CD4-positive, alpha-beta T cell (primary cell): ENCODE measurements around the gene ABCC2. TPM values are rescaled to one million over a fixed set of nuclear protein-coding genes. Genes with fewer than 3 reads are reported as not detected.
"Not testable (repeated sequence)": the region's sequence is repeated elsewhere in the genome, so short reads cannot be mapped to it uniquely, and the experiment has no call there.

ENCODE experiments used
- ATAC-seq: fragments of 200-7000 bp; cut with Tn5 transposase; one replicate; pipeline ENCODE4 v1.10.0; 2022; ENCODE audit warnings: mild to moderate bottlenecking; ENCODE audit not compliant: poor library complexity
- CTCF ChIA-PET: fragments of 350-600 bp; sonication (Branson Sonifier 250); formaldehyde crosslinking; loops from one replicate; lab custom pipeline; 2021; ENCODE audit warnings: antibody characterized with exemption, inconsistent platforms; lab: Charles Lee
- POLR2A ChIA-PET: fragments of 350-600 bp; sonication (Branson Sonifier 250); formaldehyde crosslinking; loops from one replicate; lab custom pipeline; 2021; ENCODE audit warnings: antibody characterized with exemption, inconsistent platforms; lab: Charles Lee
- DNase-seq, 14 experiments: peaks; one replicate each; pipeline ENCODE4 v3.0.0-alpha.2; 2013 to 2020; ENCODE audit warnings: mixed read lengths in 2 of 14
- H3K27ac ChIP-seq, 2 donors: one replicate each; pipeline versions ENCODE4 v1.5.1 to v1.7.0; 2013; ENCODE audit warnings: low read length in 2 of 2, low read depth in 1 of 2, mild to moderate bottlenecking in 1 of 2
- H3K27me3 ChIP-seq, 2 experiments: 1 replicate in 1 of 2; 2 replicates in 1 of 2; pipeline versions ENCODE4 v1.6.1 to v1.7.0; 2013; ENCODE audit warnings: low read length in 2 of 2, control low read depth in 1 of 2, mild to moderate bottlenecking in 1 of 2, moderate library complexity in 1 of 2; ENCODE audit not compliant: insufficient read depth in 2 of 2, control insufficient read depth in 1 of 2
- H3K36me3 ChIP-seq: one replicate; pipeline ENCODE4 v1.6.1; 2013; ENCODE audit warnings: low read length, control low read depth; ENCODE audit not compliant: insufficient read depth
- H3K4me1 ChIP-seq: one replicate; pipeline ENCODE4 v1.6.1; 2013; ENCODE audit warnings: low read length, control low read depth; ENCODE audit not compliant: insufficient read depth
- H3K4me3 ChIP-seq: one replicate; pipeline ENCODE4 v1.5.1; 2013; ENCODE audit warnings: mild to moderate bottlenecking, low read length, moderate library complexity
- H3K9me3 ChIP-seq, 2 experiments: 1 replicate in 1 of 2; 2 replicates in 1 of 2; pipeline versions ENCODE4 v1.6.1 to v1.7.0; 2013; ENCODE audit warnings: low read length in 2 of 2, mild to moderate bottlenecking in 2 of 2, control low read depth in 1 of 2, moderate library complexity in 1 of 2; ENCODE audit not compliant: control insufficient read depth in 1 of 2, insufficient read depth in 1 of 2
- H3K27ac Mint-ChIP-seq: one replicate; pipeline ENCODE4 v1.8.0; 2020; ENCODE audit warnings: mixed read lengths
- H3K27me3 Mint-ChIP-seq: one replicate; pipeline ENCODE4 v1.8.0; 2021; ENCODE audit warnings: mixed read lengths
- H3K36me3 Mint-ChIP-seq: one replicate; pipeline ENCODE4 v1.8.0; 2021; ENCODE audit warnings: low read depth, mixed read lengths
- H3K4me1 Mint-ChIP-seq: one replicate; pipeline ENCODE4 v1.8.0; 2021; ENCODE audit warnings: low read depth, mixed read lengths
- H3K4me3 Mint-ChIP-seq: one replicate; pipeline ENCODE4 v1.8.0; 2020; ENCODE audit warnings: mild to moderate bottlenecking, mixed read lengths
- H3K9me3 Mint-ChIP-seq: one replicate; pipeline ENCODE4 v1.8.0; 2020; ENCODE audit warnings: mixed read lengths
- intact Hi-C, 2 experiments: fragments of 100-400 bp; cut with DNase I in 1 of 2; cut with micrococcal nuclease in 1 of 2; formaldehyde crosslinking; loops; one replicate each; pipeline versions ENCODE4 v1.15.1 to v1.9.0; 2023 to 2025; cut with DNase I, micrococcal nuclease
- total RNA-seq, 174 experiments: library from RNA in 2 of 174; stranded (reverse) in 2 of 174; gene quantifications; one replicate each; pipeline ENCODE4 v1.2.3 and lab custom pipeline; 2021 to 2026
- TF ChIP-seq, protein P1 (sequence below): fragments of 200-600 bp; IDR thresholded peaks from one replicate; pipeline ENCODE4 v1.8.0; 2022; ENCODE audit warnings: antibody characterized with exemption, mild to moderate bottlenecking

The ABCC2 gene
- total RNA-seq, 2 experiments from 2014 or later: 3.0 to 3.4 TPM

DNA sequence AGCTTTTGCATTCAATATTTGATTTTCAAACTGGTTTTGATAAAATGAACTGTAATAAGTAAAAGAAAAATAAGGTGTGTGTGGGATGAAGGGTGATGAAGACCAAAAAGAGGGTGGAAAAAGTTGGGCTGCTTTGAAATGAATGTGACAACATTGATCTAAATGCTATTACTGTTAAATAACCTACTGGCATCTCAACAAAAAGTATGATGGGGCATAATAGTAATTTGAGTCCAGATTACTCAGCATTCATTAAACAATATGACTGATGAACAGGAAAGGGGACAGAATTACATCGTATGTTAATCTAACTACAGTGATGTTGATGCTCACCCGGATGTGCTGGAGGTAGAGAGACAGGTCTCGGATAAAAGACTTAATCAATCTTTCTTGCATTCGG, 112.2 kb downstream of the ABCC2 start:
- H3K36me3 ChIP-seq: peaks cover 9% of the 10 kb centered on the region
- H3K4me3 ChIP-seq: no peak overlapping the region
- Mint-ChIP-seq H3K4me1 (no peaks in the 10 kb centered on the region), H3K4me3 (no peak overlapping the region), H3K27ac (no peak overlapping the region), H3K27me3 (no peaks in the 10 kb centered on the region), H3K9me3 (no peaks in the 10 kb centered on the region), H3K36me3 (peaks cover 49% of the 10 kb centered on the region)
- H3K4me1 ChIP-seq: no peaks in the 10 kb centered on the region
- H3K9me3 ChIP-seq: no peaks in the 10 kb centered on the region
- H3K27ac ChIP-seq: no peak overlapping the region
- intact Hi-C loops: no loop called here
- H3K27me3 ChIP-seq: no peaks in the 10 kb centered on the region
- DNase-seq: no peak
- TF ChIP-seq, protein P1, sequence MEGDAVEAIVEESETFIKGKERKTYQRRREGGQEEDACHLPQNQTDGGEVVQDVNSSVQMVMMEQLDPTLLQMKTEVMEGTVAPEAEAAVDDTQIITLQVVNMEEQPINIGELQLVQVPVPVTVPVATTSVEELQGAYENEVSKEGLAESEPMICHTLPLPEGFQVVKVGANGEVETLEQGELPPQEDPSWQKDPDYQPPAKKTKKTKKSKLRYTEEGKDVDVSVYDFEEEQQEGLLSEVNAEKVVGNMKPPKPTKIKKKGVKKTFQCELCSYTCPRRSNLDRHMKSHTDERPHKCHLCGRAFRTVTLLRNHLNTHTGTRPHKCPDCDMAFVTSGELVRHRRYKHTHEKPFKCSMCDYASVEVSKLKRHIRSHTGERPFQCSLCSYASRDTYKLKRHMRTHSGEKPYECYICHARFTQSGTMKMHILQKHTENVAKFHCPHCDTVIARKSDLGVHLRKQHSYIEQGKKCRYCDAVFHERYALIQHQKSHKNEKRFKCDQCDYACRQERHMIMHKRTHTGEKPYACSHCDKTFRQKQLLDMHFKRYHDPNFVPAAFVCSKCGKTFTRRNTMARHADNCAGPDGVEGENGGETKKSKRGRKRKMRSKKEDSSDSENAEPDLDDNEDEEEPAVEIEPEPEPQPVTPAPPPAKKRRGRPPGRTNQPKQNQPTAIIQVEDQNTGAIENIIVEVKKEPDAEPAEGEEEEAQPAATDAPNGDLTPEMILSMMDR: no peak
- no peak for ATAC-seq
- ChIA-PET POLR2A (no interaction called here), CTCF (no interaction called here)

DNA sequence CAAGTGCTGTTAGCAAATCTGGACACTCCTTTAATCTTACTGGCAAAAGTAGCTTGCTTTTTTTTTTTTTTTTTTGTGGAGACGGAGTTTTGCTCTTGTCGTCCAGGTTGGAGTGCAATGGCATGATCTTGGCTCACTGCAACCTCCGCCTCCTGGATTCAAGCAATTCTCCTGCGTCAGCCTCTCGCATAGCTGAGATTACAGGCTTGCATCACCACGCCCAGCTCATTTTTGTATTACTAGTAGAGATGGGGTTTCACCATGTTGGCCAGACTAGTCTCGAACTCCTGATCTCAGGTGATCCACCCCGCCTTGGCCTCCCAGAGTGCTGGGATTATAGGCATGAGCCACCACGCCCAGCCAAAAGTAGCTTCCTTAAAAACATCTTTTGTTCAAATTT, 112.6 kb downstream of the ABCC2 start:
- CTCF ChIA-PET, ATAC-seq: not testable (repeated sequence)

DNA sequence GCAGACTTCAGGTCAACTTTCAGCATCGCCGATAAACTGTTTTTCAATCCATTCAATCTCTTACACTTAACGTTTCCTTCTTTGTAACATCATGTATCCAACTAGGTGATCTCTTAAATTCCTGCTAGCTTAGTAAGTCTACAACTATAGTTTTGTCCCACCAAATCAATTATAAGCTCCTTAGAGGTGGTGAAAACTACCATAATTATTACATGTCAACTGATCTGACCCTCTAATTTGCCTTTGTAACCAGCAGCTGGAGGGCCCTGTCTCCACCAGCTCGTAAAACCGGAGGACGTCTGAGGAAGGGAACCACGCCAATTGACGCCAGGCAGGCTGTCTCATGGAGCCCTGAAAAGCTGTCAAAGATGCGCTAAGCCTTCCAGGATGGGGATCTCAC, 113.4 kb downstream of the ABCC2 start:
- intact Hi-C loops: no loop called here
- POLR2A ChIA-PET: no interaction called here
- Histone ChIP-seq H3K27me3 (no peaks in the 10 kb centered on the region), H3K27ac (no peak overlapping the region), H3K36me3 (peaks cover 9% of the 10 kb centered on the region), H3K4me1 (no peaks in the 10 kb centered on the region), H3K9me3 (no peaks in the 10 kb centered on the region), H3K4me3 (no peak overlapping the region)
- DNase-seq (no peak), ATAC-seq (no peak)
- H3K27ac Mint-ChIP-seq: no peak overlapping the region
- H3K4me1 Mint-ChIP-seq: no peaks in the 10 kb centered on the region
- H3K9me3 Mint-ChIP-seq: no peaks in the 10 kb centered on the region
- CTCF ChIA-PET: interaction anchor here (1.7 kb wide), 1 partner anchor 10 kb away, joined by 3 read pairs; no protein-coding TSS in a partner anchor
- peaks cover 54% of the 10 kb centered on the region for H3K36me3 Mint-ChIP-seq
- TF ChIP-seq, protein P1: no peak
- H3K4me3 Mint-ChIP-seq: no peak overlapping the region
- no peaks in the 10 kb centered on the region for H3K27me3 Mint-ChIP-seq

More for the DNA sequence above, 112.6 kb downstream of the ABCC2 start:
- H3K27ac ChIP-seq, H3K9me3 ChIP-seq, intact Hi-C loops, DNase-seq, H3K4me1 Mint-ChIP-seq, H3K27me3 ChIP-seq, POLR2A ChIA-PET, H3K4me3 ChIP-seq, H3K4me1 ChIP-seq, H3K27me3 Mint-ChIP-seq, H3K36me3 ChIP-seq, H3K27ac Mint-ChIP-seq, H3K9me3 Mint-ChIP-seq, H3K4me3 Mint-ChIP-seq: not testable (repeated sequence)
- H3K36me3 Mint-ChIP-seq: peaks cover 54% of the 10 kb centered on the region

Other genes with a start within 250 kb of the ABCC2 start
- gene NKX2-3, start 249.7 kb upstream of the ABCC2 start, total RNA-seq: not detected
- 100 to 1,000 TPM; 112 to 113 TPM for gene SLC25A28, start 162.2 kb upstream of the ABCC2 start, total RNA-seq
- 1 to 10 TPM; 1.1 to 1.4 TPM for gene ENTPD7, start 123.1 kb upstream of the ABCC2 start, total RNA-seq
- 1 to 10 TPM; 7.7 to 7.9 TPM for gene COX15, start 50.5 kb upstream of the ABCC2 start, total RNA-seq
- gene CUTC, start 50.4 kb upstream of the ABCC2 start, total RNA-seq: 10 to 100 TPM; 14.1 to 16.0 TPM
- gene DNMBP, start 227.3 kb downstream of the ABCC2 start, total RNA-seq: 1 to 10 TPM; 2.2 to 2.3 TPM